H1 (cell line): ENCODE data around the gene ZNF219. TPM values are rescaled to one million over a fixed set of nuclear protein-coding genes. Genes with fewer than 3 reads are reported as not detected.

ENCODE experiments used
- HDAC2 ChIP-seq, 2 experiments: fragments of 300-600 bp in 1 of 2; sonication (generic) in 1 of 2; IDR thresholded peaks; 2 replicates each; pipeline ENCODE4 v1.6.1; 2011 to 2012; ENCODE audit warnings: low read depth in 2 of 2, low read length in 2 of 2, mild to moderate bottlenecking in 2 of 2, moderate library complexity in 2 of 2, borderline replicate concordance in 1 of 2, inconsistent platforms in 1 of 2
- POLR2AphosphoS5 ChIP-seq: IDR thresholded peaks from 2 replicates; pipeline ENCODE4 v1.6.1; 2011; ENCODE audit warnings: low read depth, low read length
- SIX5 ChIP-seq: IDR thresholded peaks from 2 replicates; pipeline ENCODE4 v1.6.1; 2011; ENCODE audit warnings: mild to moderate bottlenecking, low read depth, low read length
- TAF7 ChIP-seq: optimal IDR thresholded peaks from 2 replicates; pipeline ENCODE3; 2011; ENCODE audit warnings: low read depth, mild to moderate bottlenecking, inconsistent platforms, low read length, moderate library complexity, borderline replicate concordance
- polyA plus RNA-seq, 7 experiments: library from polyadenylated mRNA; depleted of rRNA in 3 of 7; stranded (reverse) in 5 of 7; unstranded in 2 of 7; fragments of >200 nt in 5 of 7; fragments of 200-250 nt in 2 of 7; gene quantifications; 1 replicate in 5 of 7; 2 replicates in 1 of 7; 4 replicates in 1 of 7; pipeline versions ENCODE4 v1.2.1 to v1.2.3, GENCODE V29; 2011 to 2013; ENCODE audit warnings: missing spikeins in 2 of 7, mixed read lengths in 2 of 7
- total RNA-seq: library from RNA; stranded (reverse); fragmentation: NEBNext Ultra II Directional; extraction: Animal tissue kit (Norgen Biotek cat#: 25700); gene quantifications from 2 replicates; pipeline ENCODE4 v1.2.1, GENCODE V29; 2021

ZNF219 gene
- total and polyA plus RNA-seq, 2 of the 8 experiments (the other 6 are each of a cell fraction or from before 2014, with no cell fraction given) = 113 to 160 TPM

- no peak for TF ChIP-seq POLR2AphosphoS5
- TF ChIP-seq SIX5 = no peak
- no peak for TF ChIP-seq TAF7
- TF ChIP-seq HDAC2 (IDR thresholded peaks at IDR 0.05; ENCODE audit: borderline replicate concordance in 1 of 2, low read depth in 2 of 2, low read length in 2 of 2) = no peak
Measured at GRCh38 chr14:21081521-21082142, 16.8 kb downstream of the ZNF219 start (continued).
